ENCODE measurements around the gene CTIF.

The CTIF gene

DNA sequence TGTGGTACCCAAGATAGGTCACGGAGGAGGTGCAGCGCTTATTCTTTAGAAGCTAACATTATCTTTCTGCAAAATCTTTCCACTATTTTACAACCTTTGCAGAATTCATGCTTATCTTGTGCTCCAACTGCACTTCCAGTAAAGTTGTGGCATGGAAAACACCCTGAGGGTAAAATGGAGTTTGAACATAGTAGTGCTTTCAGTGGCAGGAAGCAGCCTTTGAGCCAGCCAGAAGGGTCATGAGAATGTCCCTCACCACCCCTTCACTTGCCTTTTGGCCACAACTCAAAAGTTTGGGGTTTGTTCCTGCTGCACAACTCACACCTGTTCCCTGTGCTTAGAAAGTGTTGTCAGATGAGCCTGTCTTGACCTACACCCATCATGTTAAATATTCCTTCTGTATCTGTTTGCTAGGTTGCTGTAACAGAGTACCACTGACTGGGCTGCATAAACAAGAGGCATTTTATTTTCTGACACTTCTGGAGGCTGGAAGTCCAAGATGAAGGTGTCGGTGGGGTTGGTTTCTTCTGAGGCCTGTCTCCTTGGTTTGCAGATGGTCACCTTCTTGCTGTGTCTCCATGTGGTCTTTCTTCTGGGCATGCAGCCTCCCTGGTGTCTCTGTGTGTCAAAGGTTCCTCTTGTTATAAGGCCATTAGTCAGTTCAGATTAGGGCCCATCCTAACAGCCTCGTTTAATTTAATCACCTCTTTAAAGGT is 217.8 kb downstream of the CTIF start:
- no peaks in the 10 kb centered on the region for H3K27me3 ChIP-seq (replicated peaks; ENCODE audit: control insufficient read depth, insufficient read depth, low read length)
- H3K4me3 ChIP-seq (ENCODE audit: low read length) = no peak overlapping the region
- H3K36me3 ChIP-seq (ENCODE audit: control insufficient read depth, insufficient read depth, low read length, severe bottlenecking) = peaks cover 43% of the 10 kb centered on the region
- no peak overlapping the region for H3K9ac ChIP-seq (ENCODE audit: low read length)
- DNase-seq (ENCODE audit: low read depth) = no peak
- H3K4me1 ChIP-seq (ENCODE audit: control insufficient read depth, insufficient read depth, low read length) = peaks cover 22% of the 10 kb centered on the region
- no peaks in the 10 kb centered on the region for H3K9me3 ChIP-seq (ENCODE audit: control insufficient read depth, low read length)

GRCh38 chr18:48757367-48757766 is 218.5 kb downstream of the CTIF start:
- H3K9ac ChIP-seq (ENCODE audit: low read length) = no peak overlapping the region
- no peak for DNase-seq (ENCODE audit: low read depth)
- H3K9me3 ChIP-seq (ENCODE audit: control insufficient read depth, low read length) = no peaks in the 10 kb centered on the region
- peaks cover 16% of the 10 kb centered on the region for H3K4me1 ChIP-seq (ENCODE audit: control insufficient read depth, insufficient read depth, low read length)
- no peaks in the 10 kb centered on the region for H3K27me3 ChIP-seq (replicated peaks; ENCODE audit: control insufficient read depth, insufficient read depth, low read length)
- H3K36me3 ChIP-seq (ENCODE audit: control insufficient read depth, insufficient read depth, low read length, severe bottlenecking) = peaks cover 50% of the 10 kb centered on the region
- H3K4me3 ChIP-seq (ENCODE audit: low read length) = no peak overlapping the region

GRCh38 chr18:48757906-48758305 is 219.1 kb downstream of the CTIF start:
- peaks cover 16% of the 10 kb centered on the region for H3K4me1 ChIP-seq (ENCODE audit: control insufficient read depth, insufficient read depth, low read length)
- H3K9ac ChIP-seq (ENCODE audit: low read length) = no peak overlapping the region
- H3K9me3 ChIP-seq (ENCODE audit: control insufficient read depth, low read length) = no peaks in the 10 kb centered on the region
- H3K36me3 ChIP-seq (ENCODE audit: control insufficient read depth, insufficient read depth, low read length, severe bottlenecking) = peaks cover 53% of the 10 kb centered on the region
- no peaks in the 10 kb centered on the region for H3K27me3 ChIP-seq (replicated peaks; ENCODE audit: control insufficient read depth, insufficient read depth, low read length)
- no peak for DNase-seq (ENCODE audit: low read depth)
- no peak overlapping the region for H3K4me3 ChIP-seq (ENCODE audit: low read length)

DNA sequence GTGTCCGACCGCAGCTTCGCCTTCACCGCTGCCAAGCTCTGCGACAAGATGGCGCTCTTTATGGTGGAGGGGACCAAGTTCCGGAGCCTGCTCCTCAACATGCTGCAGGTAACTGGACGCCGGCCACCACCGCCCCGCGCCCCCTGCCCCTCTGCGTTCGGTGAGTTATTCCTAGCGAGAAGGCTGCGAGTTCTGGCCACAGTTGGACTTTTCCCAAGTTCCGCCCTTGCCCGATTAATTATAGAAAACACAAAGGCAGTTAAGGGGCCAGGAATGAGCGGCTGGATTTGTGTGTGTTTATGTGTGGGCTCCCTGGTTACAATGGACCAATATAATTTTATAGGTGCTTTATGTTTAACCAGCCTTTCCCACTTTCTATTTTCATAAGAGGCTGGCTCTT is 222.8 kb downstream of the CTIF start:
- H3K36me3 ChIP-seq (ENCODE audit: control insufficient read depth, insufficient read depth, low read length, severe bottlenecking) = peaks cover 62% of the 10 kb centered on the region
- no peaks in the 10 kb centered on the region for H3K9me3 ChIP-seq (ENCODE audit: control insufficient read depth, low read length)
- no peak overlapping the region for H3K9ac ChIP-seq (ENCODE audit: low read length)
- H3K27me3 ChIP-seq (replicated peaks; ENCODE audit: control insufficient read depth, insufficient read depth, low read length) = no peaks in the 10 kb centered on the region
- H3K4me3 ChIP-seq (ENCODE audit: low read length) = no peak overlapping the region
- peaks cover 7% of the 10 kb centered on the region for H3K4me1 ChIP-seq (ENCODE audit: control insufficient read depth, insufficient read depth, low read length)
- DNase-seq (ENCODE audit: low read depth) = no peak

GRCh38 chr18:48762022-48762421 is 223.2 kb downstream of the CTIF start:
- H3K27me3 ChIP-seq (replicated peaks; ENCODE audit: control insufficient read depth, insufficient read depth, low read length) = no peaks in the 10 kb centered on the region
- no peaks in the 10 kb centered on the region for H3K9me3 ChIP-seq (ENCODE audit: control insufficient read depth, low read length)
- peaks cover 11% of the 10 kb centered on the region for H3K4me1 ChIP-seq (ENCODE audit: control insufficient read depth, insufficient read depth, low read length)
- no peak overlapping the region for H3K4me3 ChIP-seq (ENCODE audit: low read length)
- peaks cover 62% of the 10 kb centered on the region for H3K36me3 ChIP-seq (ENCODE audit: control insufficient read depth, insufficient read depth, low read length, severe bottlenecking)
- DNase-seq (ENCODE audit: low read depth) = no peak
- H3K9ac ChIP-seq (ENCODE audit: low read length) = no peak overlapping the region

GRCh38 chr18:48762836-48763718 is 224.2 kb downstream of the CTIF start:
- H3K36me3 ChIP-seq (ENCODE audit: control insufficient read depth, insufficient read depth, low read length, severe bottlenecking) = peaks cover 65% of the 10 kb centered on the region
- H3K9ac ChIP-seq (ENCODE audit: low read length) = no peak overlapping the region
- peaks cover 11% of the 10 kb centered on the region for H3K4me1 ChIP-seq (ENCODE audit: control insufficient read depth, insufficient read depth, low read length)
- no peaks in the 10 kb centered on the region for H3K9me3 ChIP-seq (ENCODE audit: control insufficient read depth, low read length)
- no peaks in the 10 kb centered on the region for H3K27me3 ChIP-seq (replicated peaks; ENCODE audit: control insufficient read depth, insufficient read depth, low read length)
- H3K4me3 ChIP-seq (ENCODE audit: low read length) = no peak overlapping the region
- DNase-seq (ENCODE audit: low read depth) = no peak

DNA sequence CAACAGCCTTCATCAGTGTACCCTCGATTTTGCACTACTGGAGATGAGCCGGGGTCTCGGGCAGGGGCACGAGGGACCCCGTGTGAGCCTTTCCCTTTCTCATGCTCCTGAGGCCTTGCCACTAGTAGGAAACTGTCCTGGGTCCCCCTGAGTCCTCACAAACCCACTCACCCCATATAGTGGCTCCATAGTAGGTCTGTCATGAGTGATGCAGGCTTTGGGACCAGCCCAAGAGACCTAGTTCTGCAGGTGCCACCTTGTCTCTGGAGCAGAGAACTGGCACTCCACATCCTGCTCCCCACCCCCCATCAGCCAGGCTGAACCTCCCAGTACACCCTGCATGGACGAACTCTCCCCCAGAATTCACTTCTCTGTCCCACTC is 224.9 kb downstream of the CTIF start:
- DNase-seq (ENCODE audit: low read depth) = no peak
- no peaks in the 10 kb centered on the region for H3K9me3 ChIP-seq (ENCODE audit: control insufficient read depth, low read length)

DNA sequence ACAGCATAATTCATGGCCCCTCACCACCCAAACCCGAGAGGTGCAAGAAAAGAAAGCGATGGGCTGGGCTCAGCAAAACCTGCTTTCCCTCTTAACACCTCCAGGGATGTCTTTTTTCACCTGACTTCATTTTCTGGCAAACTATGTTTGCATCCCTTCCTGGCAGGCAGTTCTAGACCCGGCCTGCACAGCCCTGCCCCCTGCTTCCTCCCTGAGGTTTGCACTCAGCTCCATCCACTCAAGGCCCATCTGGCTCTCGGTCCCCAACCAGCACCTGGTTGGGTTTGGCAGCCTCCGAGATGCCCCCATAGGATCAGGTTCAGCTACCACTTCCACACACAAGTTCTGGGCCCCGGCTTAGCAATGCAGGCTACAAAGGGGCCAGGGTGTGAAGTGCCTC is 226.2 kb downstream of the CTIF start:
- H3K4me1 ChIP-seq (ENCODE audit: control insufficient read depth, insufficient read depth, low read length) = peaks cover 11% of the 10 kb centered on the region
- H3K9me3 ChIP-seq (ENCODE audit: control insufficient read depth, low read length) = no peaks in the 10 kb centered on the region
- no peak overlapping the region for H3K4me3 ChIP-seq (ENCODE audit: low read length)
- no peak for DNase-seq (ENCODE audit: low read depth)
- no peak overlapping the region for H3K9ac ChIP-seq (ENCODE audit: low read length)
- H3K27me3 ChIP-seq (replicated peaks; ENCODE audit: control insufficient read depth, insufficient read depth, low read length) = no peaks in the 10 kb centered on the region
- peaks cover 53% of the 10 kb centered on the region for H3K36me3 ChIP-seq (ENCODE audit: control insufficient read depth, insufficient read depth, low read length, severe bottlenecking)

More for the DNA sequence above, 224.9 kb downstream of the CTIF start:
- H3K36me3 ChIP-seq (ENCODE audit: control insufficient read depth, insufficient read depth, low read length, severe bottlenecking) = peaks cover 58% of the 10 kb centered on the region
- H3K4me3 ChIP-seq (ENCODE audit: low read length) = no peak overlapping the region
- no peak overlapping the region for H3K9ac ChIP-seq (ENCODE audit: low read length)
- peaks cover 11% of the 10 kb centered on the region for H3K4me1 ChIP-seq (ENCODE audit: control insufficient read depth, insufficient read depth, low read length)
- H3K27me3 ChIP-seq (replicated peaks; ENCODE audit: control insufficient read depth, insufficient read depth, low read length) = no peaks in the 10 kb centered on the region

DNA sequence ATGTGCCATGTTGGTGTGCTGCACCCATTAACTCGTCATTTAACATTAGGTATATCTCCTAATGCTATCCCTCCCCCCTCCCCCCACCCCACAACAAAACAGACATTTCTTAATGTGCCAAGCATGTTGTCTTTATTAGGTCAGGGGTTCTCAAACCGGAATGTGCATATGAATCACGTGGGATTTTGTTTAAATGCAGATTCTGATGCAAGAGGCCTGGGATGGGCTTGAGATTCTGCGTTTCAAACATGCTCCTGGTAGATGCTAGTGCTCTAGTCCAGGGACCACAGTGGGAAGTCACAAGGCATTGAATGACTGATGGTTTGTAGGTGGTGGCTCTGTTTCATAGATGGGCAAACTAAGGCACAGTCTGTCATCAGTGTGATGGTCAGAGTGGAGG is 227.2 kb downstream of the CTIF start:
- DNase-seq (ENCODE audit: low read depth) = peak; percentile 7
- no peaks in the 10 kb centered on the region for H3K27me3 ChIP-seq (replicated peaks; ENCODE audit: control insufficient read depth, insufficient read depth, low read length)
- H3K4me3 ChIP-seq (ENCODE audit: low read length) = no peak overlapping the region
- peaks cover 11% of the 10 kb centered on the region for H3K4me1 ChIP-seq (ENCODE audit: control insufficient read depth, insufficient read depth, low read length)
- H3K9ac ChIP-seq (ENCODE audit: low read length) = no peak overlapping the region
- no peaks in the 10 kb centered on the region for H3K9me3 ChIP-seq (ENCODE audit: control insufficient read depth, low read length)
- H3K36me3 ChIP-seq (ENCODE audit: control insufficient read depth, insufficient read depth, low read length, severe bottlenecking) = peaks cover 57% of the 10 kb centered on the region

GRCh38 chr18:48766487-48766886 is 227.7 kb downstream of the CTIF start:
- Histone ChIP-seq H3K36me3 (ENCODE audit: control insufficient read depth, insufficient read depth, low read length, severe bottlenecking) (peaks cover 53% of the 10 kb centered on the region), H3K4me3 (ENCODE audit: low read length) (no peak overlapping the region), H3K4me1 (ENCODE audit: control insufficient read depth, insufficient read depth, low read length) (peaks cover 11% of the 10 kb centered on the region), H3K27me3 (replicated peaks; ENCODE audit: control insufficient read depth, insufficient read depth, low read length) (no peaks in the 10 kb centered on the region), H3K9me3 (ENCODE audit: control insufficient read depth, low read length) (no peaks in the 10 kb centered on the region), H3K9ac (ENCODE audit: low read length) (no peak overlapping the region)
- no peak for DNase-seq (ENCODE audit: low read depth)

DNA sequence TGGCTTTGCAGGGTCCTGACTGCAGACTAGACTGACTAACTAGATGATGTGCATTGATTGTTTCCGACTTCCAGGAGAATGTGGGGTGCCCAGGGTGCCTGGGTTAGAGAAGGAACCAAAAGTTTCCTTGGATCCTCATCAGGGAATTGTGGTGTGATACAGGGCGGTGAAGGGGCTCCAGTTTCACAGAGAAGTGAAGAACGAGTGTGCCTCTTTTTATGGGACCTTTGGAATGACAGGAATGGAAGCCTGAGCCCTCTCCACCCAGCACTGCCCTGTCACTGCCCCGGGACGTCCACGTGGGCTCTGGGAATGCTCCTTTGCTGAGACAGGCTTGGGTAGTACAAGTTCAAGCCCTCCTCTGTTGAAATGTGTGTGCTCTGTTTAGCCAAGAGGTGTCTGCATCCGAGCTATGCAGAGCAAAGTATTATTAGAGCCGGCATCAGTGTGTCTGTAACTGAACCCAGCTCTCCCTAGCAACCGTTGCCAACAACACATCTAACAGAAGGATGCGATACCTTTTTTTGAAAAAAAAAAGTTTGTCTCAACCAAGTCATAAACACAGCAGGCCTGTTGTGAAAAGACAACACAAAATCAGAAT is 228.4 kb downstream of the CTIF start:
- Histone ChIP-seq H3K4me3 (ENCODE audit: low read length) (no peak overlapping the region), H3K9me3 (ENCODE audit: control insufficient read depth, low read length) (no peaks in the 10 kb centered on the region), H3K36me3 (ENCODE audit: control insufficient read depth, insufficient read depth, low read length, severe bottlenecking) (peaks cover 46% of the 10 kb centered on the region), H3K9ac (ENCODE audit: low read length) (no peak overlapping the region), H3K27me3 (replicated peaks; ENCODE audit: control insufficient read depth, insufficient read depth, low read length) (no peaks in the 10 kb centered on the region), H3K4me1 (ENCODE audit: control insufficient read depth, insufficient read depth, low read length) (peaks cover 11% of the 10 kb centered on the region)
- DNase-seq (ENCODE audit: low read depth) = peak; percentile 45
